ENCODE measurements around the gene ZNF100.

Gene ZNF100

DNA sequence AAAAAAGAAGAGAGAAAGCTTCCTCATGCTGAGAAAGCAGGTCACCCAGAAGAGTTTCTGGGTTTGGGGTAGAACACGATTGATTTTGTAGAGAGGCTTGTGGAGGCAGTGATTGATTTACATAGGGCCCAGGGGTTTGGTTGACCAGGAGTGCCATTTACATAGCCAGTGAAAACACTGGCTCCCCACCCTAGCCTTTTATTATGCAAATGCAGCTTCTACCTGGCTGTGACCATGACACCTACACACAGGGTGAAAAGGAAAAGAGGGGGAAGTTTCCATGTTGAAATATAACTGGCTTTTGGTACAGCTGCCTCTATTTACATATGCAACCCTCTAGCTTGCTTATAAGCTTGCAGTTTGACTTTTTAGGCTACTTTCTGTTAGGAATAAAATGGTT is 62.0 kb downstream of the ZNF100 start:
- no peak for TF ChIP-seq TAF1 (IDR thresholded peaks at IDR 0.05; ENCODE audit: low read depth, low read length)
- TF ChIP-seq POLR2A (IDR thresholded peaks at IDR 0.05; ENCODE audit: low read depth, low read length) = no peak
- no peak for TF ChIP-seq POLR2AphosphoS5 (IDR thresholded peaks at IDR 0.05; ENCODE audit: low read depth, low read length)
- TF ChIP-seq PAX5 (IDR thresholded peaks at IDR 0.05; ENCODE audit: insufficient read depth, low read length, severe bottlenecking) = no peak
- no peak for TF ChIP-seq POU2F2 (IDR thresholded peaks at IDR 0.05; ENCODE audit: low read depth, low read length)
- no peak for TF ChIP-seq SPI1 (IDR thresholded peaks at IDR 0.05; ENCODE audit: low read depth, low read length)
- FAIRE-seq (no peak), DNase-seq (ENCODE audit: insufficient read length, low spot score) (no peak)

DNA sequence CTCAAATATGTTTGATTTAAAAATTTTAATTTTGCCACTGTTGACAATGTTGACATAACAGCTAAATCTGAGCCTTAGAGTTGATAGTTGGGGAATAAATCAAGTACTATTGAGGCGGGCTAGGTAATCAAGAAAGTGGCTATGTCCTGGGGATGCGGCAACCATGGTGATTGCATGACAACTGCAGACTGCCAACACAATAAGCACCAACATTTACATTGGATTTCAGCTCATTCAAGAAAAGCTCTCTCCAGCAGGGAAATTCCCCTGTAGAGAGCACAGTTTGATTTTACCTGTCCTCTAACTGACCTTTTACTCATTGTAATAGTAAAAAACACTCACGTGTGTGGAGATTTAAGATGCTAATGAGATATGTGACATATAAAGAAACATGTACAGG is 63.1 kb downstream of the ZNF100 start:
- TF ChIP-seq POLR2A (IDR thresholded peaks at IDR 0.05; ENCODE audit: low read depth, low read length) (no peak), POLR2AphosphoS5 (IDR thresholded peaks at IDR 0.05; ENCODE audit: low read depth, low read length) (no peak), TAF1 (IDR thresholded peaks at IDR 0.05; ENCODE audit: low read depth, low read length) (no peak), POU2F2 (IDR thresholded peaks at IDR 0.05; ENCODE audit: low read depth, low read length) (no peak), PAX5 (IDR thresholded peaks at IDR 0.05; ENCODE audit: insufficient read depth, low read length, severe bottlenecking) (no peak), SPI1 (IDR thresholded peaks at IDR 0.05; ENCODE audit: low read depth, low read length) (no peak)
- no peak for DNase-seq (ENCODE audit: insufficient read length, low spot score)
- no peak for FAIRE-seq

DNA sequence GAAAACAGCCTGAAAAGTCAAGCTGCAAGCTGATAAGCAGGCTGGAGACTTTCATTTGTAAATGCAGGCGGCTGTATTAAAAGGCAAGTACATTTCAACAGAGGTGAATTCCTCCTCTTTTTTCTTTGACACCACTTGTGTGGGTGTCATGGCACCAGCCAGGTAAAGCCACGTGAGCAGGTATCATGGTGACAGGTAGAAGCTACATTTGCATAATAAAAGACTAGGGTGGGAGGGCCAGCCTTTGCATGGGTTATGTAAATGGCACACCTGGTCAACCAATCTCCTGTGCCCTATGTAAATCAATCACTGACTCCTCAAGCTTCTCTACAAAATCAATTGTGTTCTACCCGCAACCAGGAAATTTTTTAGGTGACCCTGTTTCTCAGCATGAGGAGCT is 68.2 kb downstream of the ZNF100 start:
- TF ChIP-seq POLR2AphosphoS5 (IDR thresholded peaks at IDR 0.05; ENCODE audit: low read depth, low read length) = no peak
- TF ChIP-seq POLR2A (IDR thresholded peaks at IDR 0.05; ENCODE audit: low read depth, low read length) = no peak
- no peak for TF ChIP-seq TAF1 (IDR thresholded peaks at IDR 0.05; ENCODE audit: low read depth, low read length)
- TF ChIP-seq POU2F2 (IDR thresholded peaks at IDR 0.05; ENCODE audit: low read depth, low read length) = no peak
- TF ChIP-seq PAX5 (IDR thresholded peaks at IDR 0.05; ENCODE audit: insufficient read depth, low read length, severe bottlenecking) = no peak
- no peak for TF ChIP-seq SPI1 (IDR thresholded peaks at IDR 0.05; ENCODE audit: low read depth, low read length)
- FAIRE-seq = no peak
- no peak for DNase-seq (ENCODE audit: insufficient read length, low spot score)

DNA sequence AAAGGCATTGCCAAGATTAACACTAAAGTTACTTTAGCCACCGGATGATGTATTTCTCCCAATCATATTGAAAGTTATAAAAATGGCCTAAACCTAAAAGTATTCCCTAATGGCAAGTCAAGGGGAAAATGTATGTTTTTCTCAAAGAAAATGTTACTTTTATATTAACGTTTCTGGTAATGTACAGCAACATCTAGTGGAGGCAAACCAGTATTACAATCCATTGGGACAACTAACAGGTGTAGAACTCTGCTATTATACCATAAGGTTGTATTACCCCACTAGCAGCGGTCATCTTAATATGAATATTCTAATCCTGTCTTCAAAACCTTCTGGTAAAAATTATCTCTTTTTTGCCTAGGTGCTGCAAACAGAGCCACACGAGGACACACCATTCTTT is 69.2 kb downstream of the ZNF100 start:
- TF ChIP-seq POLR2A (IDR thresholded peaks at IDR 0.05; ENCODE audit: low read depth, low read length) (no peak), TAF1 (IDR thresholded peaks at IDR 0.05; ENCODE audit: low read depth, low read length) (no peak), SPI1 (IDR thresholded peaks at IDR 0.05; ENCODE audit: low read depth, low read length) (no peak), PAX5 (IDR thresholded peaks at IDR 0.05; ENCODE audit: insufficient read depth, low read length, severe bottlenecking) (no peak), POLR2AphosphoS5 (IDR thresholded peaks at IDR 0.05; ENCODE audit: low read depth, low read length) (no peak), POU2F2 (IDR thresholded peaks at IDR 0.05; ENCODE audit: low read depth, low read length) (no peak)
- DNase-seq (ENCODE audit: insufficient read length, low spot score) (no peak), FAIRE-seq (no peak)

DNA sequence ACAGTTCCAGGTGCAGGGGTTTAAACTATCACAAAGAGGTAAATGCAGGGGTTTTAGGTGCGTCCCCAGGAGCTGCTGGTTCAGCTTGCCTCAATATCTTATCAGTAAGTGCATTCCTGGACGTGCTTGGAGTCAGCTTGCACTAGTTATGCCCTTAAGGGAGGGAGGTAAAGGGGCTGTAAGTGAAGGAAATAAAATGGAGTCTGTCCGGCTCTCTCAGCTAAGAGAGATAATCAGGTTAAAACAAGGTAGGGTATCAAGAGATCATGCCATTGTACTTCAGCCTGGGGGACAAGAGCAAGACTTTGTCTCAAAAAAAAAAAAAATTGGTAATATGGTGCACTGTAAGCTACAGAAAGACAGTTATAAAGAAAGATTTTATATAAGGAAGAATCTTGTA is 69.7 kb downstream of the ZNF100 start:
- FAIRE-seq (no peak), DNase-seq (ENCODE audit: insufficient read length, low spot score) (no peak)
- TF ChIP-seq POLR2AphosphoS5 (IDR thresholded peaks at IDR 0.05; ENCODE audit: low read depth, low read length) = no peak

DNA sequence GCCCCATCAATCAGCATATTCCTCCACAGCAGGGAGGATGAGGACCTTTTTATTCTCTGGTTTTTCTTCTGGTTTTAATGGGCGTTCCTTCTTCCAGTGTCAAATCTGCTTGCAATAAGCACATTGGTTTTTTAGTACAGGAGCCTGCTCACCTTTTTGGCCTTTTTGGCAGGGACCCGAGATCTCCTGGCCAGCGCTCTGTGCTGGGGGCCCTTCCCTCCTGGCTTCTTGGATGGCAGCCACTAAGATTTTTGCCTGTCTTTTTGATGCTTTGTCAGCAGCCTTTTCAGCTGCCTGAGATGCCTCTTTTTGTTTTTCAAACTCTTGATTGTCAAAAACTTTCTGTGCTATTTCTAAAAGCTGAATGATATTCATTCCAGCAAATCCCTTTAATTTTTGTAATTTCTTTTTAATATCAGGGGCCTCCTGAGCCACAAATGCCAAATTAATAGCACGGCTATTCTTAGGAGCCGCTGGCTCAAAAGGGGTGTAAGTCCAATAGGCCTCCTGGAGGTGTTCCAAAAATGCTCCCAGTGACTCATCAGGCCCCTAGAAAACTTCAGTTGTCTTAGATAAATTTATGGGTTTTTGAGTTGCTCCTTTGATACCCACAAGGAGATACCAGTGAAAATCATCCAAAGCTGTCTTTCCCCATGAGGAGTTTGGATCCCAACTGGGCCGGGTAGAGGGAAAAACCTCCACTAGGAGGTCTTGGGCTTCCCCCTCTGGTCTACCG is 73.0 kb downstream of the ZNF100 start:
- FAIRE-seq = no peak
- no peak for DNase-seq (ENCODE audit: insufficient read length, low spot score)
- no peak for TF ChIP-seq TAF1 (IDR thresholded peaks at IDR 0.05; ENCODE audit: low read depth, low read length)

DNA sequence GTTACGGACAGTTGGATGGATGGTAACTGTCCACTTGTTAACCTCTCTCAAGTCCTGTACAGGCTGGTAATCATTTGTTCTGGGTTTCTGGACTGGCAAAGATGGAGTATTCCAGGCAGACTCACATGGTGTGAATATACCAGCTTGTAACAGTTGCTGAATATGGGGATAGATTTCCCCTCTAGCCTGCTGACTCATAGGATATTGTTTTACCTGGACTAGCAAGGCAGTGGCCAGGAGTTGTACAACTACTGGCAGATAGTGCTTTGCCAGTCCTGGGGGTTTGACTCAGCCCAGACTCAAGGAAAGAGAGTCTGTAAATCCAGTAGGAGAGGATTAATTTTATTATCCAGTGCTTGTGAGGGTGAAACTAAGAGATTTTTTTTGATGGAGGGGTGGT is 74.0 kb downstream of the ZNF100 start:
- FAIRE-seq = no peak
- TF ChIP-seq TAF1 (IDR thresholded peaks at IDR 0.05; ENCODE audit: low read depth, low read length) = no peak
- TF ChIP-seq PAX5 (IDR thresholded peaks at IDR 0.05; ENCODE audit: insufficient read depth, low read length, severe bottlenecking) = no peak
- TF ChIP-seq SPI1 (IDR thresholded peaks at IDR 0.05; ENCODE audit: low read depth, low read length) = no peak
- no peak for TF ChIP-seq POU2F2 (IDR thresholded peaks at IDR 0.05; ENCODE audit: low read depth, low read length)
- no peak for TF ChIP-seq POLR2AphosphoS5 (IDR thresholded peaks at IDR 0.05; ENCODE audit: low read depth, low read length)
- TF ChIP-seq POLR2A (IDR thresholded peaks at IDR 0.05; ENCODE audit: low read depth, low read length) = no peak

DNA sequence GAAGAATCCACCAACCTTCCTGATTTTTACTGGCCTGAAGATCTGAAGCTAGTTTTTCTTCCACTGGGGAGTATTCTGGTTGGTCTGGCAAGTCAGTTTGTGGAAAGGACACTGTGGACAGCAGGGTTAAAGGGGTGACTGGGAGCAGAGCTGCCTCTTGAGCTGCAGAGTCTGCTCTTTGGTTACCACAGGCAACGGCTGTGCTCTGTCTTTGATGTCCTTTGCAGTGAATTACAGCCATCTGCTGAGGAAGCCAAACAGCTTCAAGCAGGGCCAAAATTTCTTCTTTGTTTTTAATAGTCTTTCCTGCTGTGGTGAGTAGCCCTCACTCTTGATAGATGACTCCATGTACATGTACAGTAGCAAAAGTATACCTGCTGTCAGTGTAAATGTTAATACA is 75.7 kb downstream of the ZNF100 start:
- FAIRE-seq = no peak
- DNase-seq (ENCODE audit: insufficient read length, low spot score) = no peak
- TF ChIP-seq PAX5 (IDR thresholded peaks at IDR 0.05; ENCODE audit: insufficient read depth, low read length, severe bottlenecking) = no peak
- TF ChIP-seq POLR2A (IDR thresholded peaks at IDR 0.05; ENCODE audit: low read depth, low read length) = no peak
- no peak for TF ChIP-seq TAF1 (IDR thresholded peaks at IDR 0.05; ENCODE audit: low read depth, low read length)
- no peak for TF ChIP-seq POU2F2 (IDR thresholded peaks at IDR 0.05; ENCODE audit: low read depth, low read length)
- TF ChIP-seq SPI1 (IDR thresholded peaks at IDR 0.05; ENCODE audit: low read depth, low read length) = no peak
- no peak for TF ChIP-seq POLR2AphosphoS5 (IDR thresholded peaks at IDR 0.05; ENCODE audit: low read depth, low read length)

More for the DNA sequence above, 74.0 kb downstream of the ZNF100 start:
- no peak for DNase-seq (ENCODE audit: insufficient read length, low spot score)

DNA sequence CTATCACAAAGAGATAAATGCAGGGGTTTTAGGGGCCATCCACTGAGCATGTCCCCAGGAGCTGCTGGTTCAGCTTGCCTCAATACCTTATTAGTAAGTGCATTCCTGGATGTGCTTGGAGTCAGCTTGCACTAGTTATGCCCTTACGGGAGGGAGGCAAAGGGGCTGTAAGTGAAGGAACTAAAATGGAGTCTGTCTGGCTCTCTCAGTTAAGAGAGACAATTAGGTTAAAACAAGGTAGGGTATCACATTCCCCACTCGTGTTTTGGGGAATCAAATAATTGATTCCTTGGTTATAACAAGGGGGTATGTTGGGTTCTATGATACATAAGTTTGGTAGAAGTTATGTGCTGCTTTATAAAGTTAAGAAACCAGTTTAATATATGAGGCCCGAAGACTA is 78.9 kb downstream of the ZNF100 start:
- TF ChIP-seq PAX5 (IDR thresholded peaks at IDR 0.05; ENCODE audit: insufficient read depth, low read length, severe bottlenecking) (no peak), TAF1 (IDR thresholded peaks at IDR 0.05; ENCODE audit: low read depth, low read length) (no peak), POU2F2 (IDR thresholded peaks at IDR 0.05; ENCODE audit: low read depth, low read length) (no peak), POLR2AphosphoS5 (IDR thresholded peaks at IDR 0.05; ENCODE audit: low read depth, low read length) (no peak), SPI1 (IDR thresholded peaks at IDR 0.05; ENCODE audit: low read depth, low read length) (no peak), POLR2A (IDR thresholded peaks at IDR 0.05; ENCODE audit: low read depth, low read length) (no peak)
- DNase-seq (ENCODE audit: insufficient read length, low spot score) (no peak), FAIRE-seq (no peak)

DNA sequence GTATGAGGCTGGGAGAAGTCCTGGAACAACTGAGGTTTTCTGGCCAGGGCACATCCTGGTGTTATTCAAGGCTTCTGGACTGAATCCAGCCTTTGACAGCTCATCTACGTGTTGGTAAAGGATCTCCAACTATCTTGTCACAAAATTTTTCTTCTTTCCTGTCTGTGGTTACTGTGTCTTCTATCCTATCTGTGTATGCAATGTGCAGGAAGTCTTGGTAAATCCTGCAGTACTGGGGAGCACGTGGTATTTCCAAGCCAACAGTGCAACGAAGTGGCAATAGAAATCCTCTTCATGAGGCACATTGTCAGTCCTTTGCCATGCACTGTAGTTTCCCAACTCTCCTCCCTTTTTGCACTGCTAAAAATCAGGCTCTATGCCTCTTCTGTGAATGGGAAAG is 86.7 kb downstream of the ZNF100 start:
- TF ChIP-seq PAX5 (IDR thresholded peaks at IDR 0.05; ENCODE audit: insufficient read depth, low read length, severe bottlenecking) = no peak
- no peak for TF ChIP-seq POLR2A (IDR thresholded peaks at IDR 0.05; ENCODE audit: low read depth, low read length)
- no peak for TF ChIP-seq SPI1 (IDR thresholded peaks at IDR 0.05; ENCODE audit: low read depth, low read length)
- TF ChIP-seq TAF1 (IDR thresholded peaks at IDR 0.05; ENCODE audit: low read depth, low read length) = no peak
- no peak for TF ChIP-seq POLR2AphosphoS5 (IDR thresholded peaks at IDR 0.05; ENCODE audit: low read depth, low read length)
- no peak for TF ChIP-seq POU2F2 (IDR thresholded peaks at IDR 0.05; ENCODE audit: low read depth, low read length)
- FAIRE-seq (no peak), DNase-seq (ENCODE audit: insufficient read length, low spot score) (no peak)

Measured in GM12891 (cell line).